ENCODE measurements around the gene IQSEC1.

Gene IQSEC1

GRCh38 chr3:13072600-13073325, 466 bp downstream of the IQSEC1 start:
- no peak for DNase-seq (ENCODE audit: low spot score)
- no peak for TF ChIP-seq CTCF (IDR thresholded peaks at IDR 0.05)
- peak overlapping the region; percentile 65 for H3K4me3 ChIP-seq
- peak overlapping the region; percentile 54 to 62 for H3K27ac ChIP-seq

- Histone ChIP-seq H3K27ac (peak overlapping the region; percentile 54 to 62), H3K4me3 (peak overlapping the region; percentile 65)
- no peak for TF ChIP-seq CTCF (IDR thresholded peaks at IDR 0.05)
- DNase-seq (ENCODE audit: low spot score), result no peak
Measured at GRCh38 chr3:13072239-13072599, 1.0 kb downstream of the IQSEC1 start.

GRCh38 chr3:13071695-13072094, 1.5 kb downstream of the IQSEC1 start:
- no peak for TF ChIP-seq CTCF (IDR thresholded peaks at IDR 0.05)
- peak overlapping the region; percentile 54 to 62 for H3K27ac ChIP-seq
- no peak overlapping the region for H3K4me3 ChIP-seq
- DNase-seq (ENCODE audit: low spot score), result no peak

- TF ChIP-seq CTCF (IDR thresholded peaks at IDR 0.05), result no peak
- Histone ChIP-seq H3K4me3 (no peak overlapping the region), H3K27ac (no peak overlapping the region)
- DNase-seq (ENCODE audit: low spot score), result no peak
Measured at GRCh38 chr3:13070391-13071070, 2.7 kb downstream of the IQSEC1 start.

- no peak for DNase-seq (ENCODE audit: low spot score)
- H3K27ac ChIP-seq, result no peak overlapping the region
- no peak overlapping the region for H3K4me3 ChIP-seq
- TF ChIP-seq CTCF (IDR thresholded peaks at IDR 0.05), result no peak
Measured at GRCh38 chr3:13069495-13069894, 3.7 kb downstream of the IQSEC1 start.

- no peak for DNase-seq (ENCODE audit: low spot score)
- no peak for TF ChIP-seq CTCF (IDR thresholded peaks at IDR 0.05)
- Histone ChIP-seq H3K4me3 (no peak overlapping the region), H3K27ac (no peak overlapping the region)
Measured at GRCh38 chr3:13068269-13069010, 4.8 kb downstream of the IQSEC1 start.

Measured in coronary artery (tissue), 2 donors.